ENCODE results near the gene COL28A1. TPM values are rescaled to one million over a fixed set of nuclear protein-coding genes. Genes with fewer than 3 reads are reported as not detected.
"Not testable (repeated sequence)": the region's sequence is repeated elsewhere in the genome, so short reads cannot be mapped to it uniquely, and the experiment has no call there.

Gene COL28A1
- total RNA-seq, 1 experiment from 2014 or later: 0.81 TPM

DNA sequence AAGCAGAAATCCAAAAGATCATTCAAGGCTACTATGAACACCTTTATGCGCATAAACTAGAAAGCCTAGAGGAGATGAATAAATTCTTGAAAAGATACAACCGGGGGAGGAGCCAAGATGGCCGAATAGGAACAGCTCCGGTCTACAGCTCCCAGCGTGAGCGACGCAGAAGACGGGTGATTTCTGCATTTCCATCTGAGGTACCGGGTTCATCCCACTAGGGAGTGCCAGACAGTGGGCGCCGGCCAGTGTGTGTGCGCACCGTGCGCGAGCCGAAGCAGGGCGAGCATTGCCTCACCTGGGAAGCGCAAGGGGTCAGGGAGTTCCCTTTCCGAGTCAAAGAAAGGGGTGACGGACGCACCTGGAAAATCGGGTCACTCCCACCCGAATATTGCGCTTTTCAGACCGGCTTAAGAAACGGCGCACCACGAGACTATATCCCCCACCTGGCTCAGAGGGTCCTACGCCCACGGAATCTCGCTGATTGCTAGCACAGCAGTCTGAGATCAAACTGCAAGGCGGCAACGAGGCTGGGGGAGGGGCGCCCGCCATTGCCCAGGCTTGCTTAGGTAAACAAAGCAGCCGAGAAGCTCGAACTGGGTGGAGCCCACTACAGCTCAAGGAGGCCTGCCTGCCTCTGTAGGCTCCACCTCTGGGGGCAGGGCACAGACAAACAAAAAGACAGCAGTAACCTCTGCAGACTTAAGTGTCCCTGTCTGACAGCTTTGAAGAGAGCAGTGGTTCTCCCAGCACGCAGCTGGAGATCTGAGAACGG is 70.5 kb downstream of the COL28A1 start:
- H3K4me1 Mint-ChIP-seq; CTCF ChIA-PET; H3K27ac Mint-ChIP-seq; POLR2A ChIA-PET; H3K27me3 Mint-ChIP-seq (ENCODE audit: low read depth); H3K4me3 Mint-ChIP-seq; ATAC-seq; DNase-seq (ENCODE audit: low spot score): not testable (repeated sequence)
- H3K36me3 Mint-ChIP-seq: peaks cover 24% of the 10 kb centered on the region
- peaks cover 36% of the 10 kb centered on the region for H3K9me3 Mint-ChIP-seq

GRCh38 chr7:7454000-7454399 is 81.7 kb downstream of the COL28A1 start:
- Mint-ChIP-seq H3K27ac (no peak overlapping the region), H3K36me3 (peaks cover 8% of the 10 kb centered on the region), H3K4me3 (no peak overlapping the region), H3K27me3 (ENCODE audit: low read depth) (no peaks in the 10 kb centered on the region), H3K9me3 (peaks cover 29% of the 10 kb centered on the region), H3K4me1 (no peaks in the 10 kb centered on the region)
- no peak for ATAC-seq
- no peak for TF ChIP-seq TEAD1 (CRISPR knock-in tag; IDR thresholded peaks at IDR 0.05)
- TF ChIP-seq SMAD3 (CRISPR knock-in tag; IDR thresholded peaks at IDR 0.05; ENCODE audit: borderline replicate concordance): no peak
- no peak for TF ChIP-seq FOXP4 (CRISPR knock-in tag; IDR thresholded peaks at IDR 0.05)
- no peak for TF ChIP-seq MXD4 (CRISPR knock-in tag; IDR thresholded peaks at IDR 0.05; ENCODE audit: borderline replicate concordance)
- no peak for TF ChIP-seq ZSCAN18 (CRISPR knock-in tag; IDR thresholded peaks at IDR 0.05)
- CTCF ChIA-PET: interaction anchor here (1.5 kb wide), 1 partner anchor 30 kb away, joined by 4 read pairs; no protein-coding TSS in a partner anchor
- POLR2A ChIA-PET: no interaction called here
- DNase-seq (ENCODE audit: low spot score): no peak

DNA sequence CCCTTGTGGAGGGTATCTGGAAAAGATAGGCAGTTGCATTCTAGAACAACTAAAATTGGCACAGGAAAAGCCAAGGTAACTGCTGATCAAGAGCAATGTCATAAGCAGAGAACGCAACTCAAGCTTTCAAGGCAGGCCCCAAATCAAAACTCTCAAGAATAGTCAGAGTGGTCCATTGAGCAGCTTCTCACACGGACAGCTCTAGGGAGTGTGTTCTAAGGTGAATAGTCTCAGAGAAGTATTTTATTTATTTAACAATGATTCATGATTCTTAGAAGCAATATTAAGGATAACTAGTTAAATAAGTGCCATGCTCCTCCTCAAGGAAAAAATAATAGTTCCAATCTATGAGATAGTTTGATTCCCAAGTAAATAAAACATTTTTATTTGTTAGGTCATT is 83.0 kb downstream of the COL28A1 start:
- ChIA-PET POLR2A (no interaction called here), CTCF (interaction anchor here (1.5 kb wide), 1 partner anchor 28 kb away, joined by 4 read pairs; no protein-coding TSS in a partner anchor)
- no peak overlapping the region for H3K4me3 Mint-ChIP-seq
- DNase-seq (ENCODE audit: low spot score) (no peak), ATAC-seq (no peak)
- no peak overlapping the region for H3K27ac Mint-ChIP-seq
- H3K36me3 Mint-ChIP-seq: peaks cover 18% of the 10 kb centered on the region
- no peaks in the 10 kb centered on the region for H3K4me1 Mint-ChIP-seq
- no peaks in the 10 kb centered on the region for H3K27me3 Mint-ChIP-seq (ENCODE audit: low read depth)
- peaks cover 40% of the 10 kb centered on the region for H3K9me3 Mint-ChIP-seq
- TF ChIP-seq CREM (CRISPR knock-in tag; IDR thresholded peaks at IDR 0.05) (no peak), NR2C2 (CRISPR knock-in tag; IDR thresholded peaks at IDR 0.05) (no peak), ZNF121 (CRISPR knock-in tag; IDR thresholded peaks at IDR 0.05) (no peak), TCF7 (CRISPR knock-in tag; IDR thresholded peaks at IDR 0.05; ENCODE audit: low read depth) (no peak), ZNF532 (CRISPR knock-in tag; IDR thresholded peaks at IDR 0.05; ENCODE audit: borderline replicate concordance) (no peak), SP1 (CRISPR knock-in tag; conservative IDR thresholded peaks at IDR 0.05) (no peak), ZNF671 (CRISPR knock-in tag; IDR thresholded peaks at IDR 0.05) (no peak), TP53 (CRISPR knock-in tag; IDR thresholded peaks at IDR 0.05) (no peak), GABPB1 (CRISPR knock-in tag; IDR thresholded peaks at IDR 0.05) (no peak), USF1 (CRISPR knock-in tag; IDR thresholded peaks at IDR 0.05) (no peak), ZNF423 (CRISPR knock-in tag; IDR thresholded peaks at IDR 0.05) (no peak), KAT7 (CRISPR knock-in tag; IDR thresholded peaks at IDR 0.05; ENCODE audit: borderline replicate concordance) (no peak)
- TF ChIP-seq, protein P1, sequence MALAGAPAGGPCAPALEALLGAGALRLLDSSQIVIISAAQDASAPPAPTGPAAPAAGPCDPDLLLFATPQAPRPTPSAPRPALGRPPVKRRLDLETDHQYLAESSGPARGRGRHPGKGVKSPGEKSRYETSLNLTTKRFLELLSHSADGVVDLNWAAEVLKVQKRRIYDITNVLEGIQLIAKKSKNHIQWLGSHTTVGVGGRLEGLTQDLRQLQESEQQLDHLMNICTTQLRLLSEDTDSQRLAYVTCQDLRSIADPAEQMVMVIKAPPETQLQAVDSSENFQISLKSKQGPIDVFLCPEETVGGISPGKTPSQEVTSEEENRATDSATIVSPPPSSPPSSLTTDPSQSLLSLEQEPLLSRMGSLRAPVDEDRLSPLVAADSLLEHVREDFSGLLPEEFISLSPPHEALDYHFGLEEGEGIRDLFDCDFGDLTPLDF (CRISPR knock-in tag; IDR thresholded peaks at IDR 0.05): no peak
- TF ChIP-seq, protein P2, sequence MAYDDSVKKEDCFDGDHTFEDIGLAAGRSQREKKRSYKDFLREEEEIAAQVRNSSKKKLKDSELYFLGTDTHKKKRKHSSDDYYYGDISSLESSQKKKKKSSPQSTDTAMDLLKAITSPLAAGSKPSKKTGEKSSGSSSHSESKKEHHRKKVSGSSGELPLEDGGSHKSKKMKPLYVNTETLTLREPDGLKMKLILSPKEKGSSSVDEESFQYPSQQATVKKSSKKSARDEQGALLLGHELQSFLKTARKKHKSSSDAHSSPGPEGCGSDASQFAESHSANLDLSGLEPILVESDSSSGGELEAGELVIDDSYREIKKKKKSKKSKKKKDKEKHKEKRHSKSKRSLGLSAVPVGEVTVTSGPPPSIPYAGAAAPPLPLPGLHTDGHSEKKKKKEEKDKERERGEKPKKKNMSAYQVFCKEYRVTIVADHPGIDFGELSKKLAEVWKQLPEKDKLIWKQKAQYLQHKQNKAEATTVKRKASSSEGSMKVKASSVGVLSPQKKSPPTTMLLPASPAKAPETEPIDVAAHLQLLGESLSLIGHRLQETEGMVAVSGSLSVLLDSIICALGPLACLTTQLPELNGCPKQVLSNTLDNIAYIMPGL (CRISPR knock-in tag; IDR thresholded peaks at IDR 0.05): no peak
